GM18907 (cell line): ENCODE data around the gene KDM5A.
"Not testable (repeated sequence)": the region's sequence is repeated elsewhere in the genome, so short reads cannot be mapped to it uniquely, and the experiment has no call there.

Source experiments
- ATAC-seq: cut with Tn5 transposase; IDR thresholded peaks from one replicate; pipeline ENCODE4 v1.9.1; 2021; ENCODE audit warnings: mild to moderate bottlenecking, moderate library complexity; ENCODE audit not compliant: unreplicated experiment

The KDM5A gene

DNA sequence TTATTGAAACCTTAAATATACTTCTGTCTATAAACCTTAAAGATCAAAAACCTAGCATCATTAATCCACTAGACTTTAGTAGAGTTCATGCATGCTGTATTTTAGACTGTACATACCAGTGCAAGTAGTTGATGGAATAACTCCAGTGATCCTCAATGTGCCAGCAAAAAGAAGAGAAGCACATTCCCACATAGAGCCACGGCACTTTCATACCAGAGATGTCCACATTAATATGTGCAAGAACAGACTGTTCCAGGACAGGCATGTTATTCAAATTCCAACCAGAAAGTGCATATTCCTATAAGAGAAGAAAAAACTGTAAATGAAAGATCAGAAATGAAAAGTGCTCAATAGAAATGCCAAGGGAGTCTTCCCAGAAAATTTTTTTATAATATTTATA is 55.0 kb downstream of the KDM5A start:
- no peak for ATAC-seq

DNA sequence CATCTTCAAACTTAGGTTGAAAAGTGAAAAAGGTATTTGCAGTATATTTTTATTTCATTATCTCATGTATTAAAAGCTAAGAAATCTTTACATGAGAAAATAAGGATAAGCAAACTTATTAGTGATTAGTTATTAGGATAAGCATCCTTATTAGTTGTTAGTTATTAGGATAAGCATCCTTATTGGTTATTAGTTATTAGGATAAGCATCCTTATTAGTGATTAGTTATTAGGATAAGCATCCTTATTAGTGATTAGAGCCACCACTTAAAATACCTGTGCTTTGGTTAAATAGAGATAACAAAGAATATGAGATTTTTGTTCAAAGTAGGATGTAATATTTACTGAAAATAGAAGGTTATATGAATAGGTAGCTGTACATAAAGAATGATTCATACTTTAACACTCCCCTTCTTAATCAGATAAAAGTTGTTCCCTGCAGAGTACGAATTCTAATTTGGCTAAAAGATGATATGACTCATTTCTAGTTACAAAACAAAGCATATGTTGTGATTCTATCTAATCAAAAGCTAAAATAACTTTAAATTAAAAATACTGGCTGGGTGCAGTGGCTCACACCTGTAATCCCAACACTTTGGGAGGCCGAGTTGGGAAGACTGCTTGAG is 56.4 kb downstream of the KDM5A start:
- no peak for ATAC-seq

DNA sequence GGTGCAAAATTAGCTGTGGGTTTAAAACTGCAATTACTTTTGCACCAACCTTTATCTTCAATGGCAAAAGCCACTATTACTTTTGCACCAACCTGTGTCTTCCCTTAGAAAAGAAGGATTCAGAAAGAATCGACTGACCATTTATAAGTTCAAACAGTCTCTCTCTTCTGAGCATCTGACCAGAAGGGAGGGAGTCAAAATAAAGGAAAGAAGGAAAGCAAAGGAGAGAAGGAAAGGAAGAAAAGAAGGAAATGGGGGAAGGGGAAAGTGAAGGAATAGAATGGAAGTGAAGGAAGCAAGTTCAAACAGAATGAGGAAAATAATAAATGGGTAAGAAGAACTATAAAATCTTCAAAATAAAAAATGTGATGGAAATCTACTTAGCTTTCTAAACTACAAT is 57.8 kb downstream of the KDM5A start:
- no peak for ATAC-seq

DNA sequence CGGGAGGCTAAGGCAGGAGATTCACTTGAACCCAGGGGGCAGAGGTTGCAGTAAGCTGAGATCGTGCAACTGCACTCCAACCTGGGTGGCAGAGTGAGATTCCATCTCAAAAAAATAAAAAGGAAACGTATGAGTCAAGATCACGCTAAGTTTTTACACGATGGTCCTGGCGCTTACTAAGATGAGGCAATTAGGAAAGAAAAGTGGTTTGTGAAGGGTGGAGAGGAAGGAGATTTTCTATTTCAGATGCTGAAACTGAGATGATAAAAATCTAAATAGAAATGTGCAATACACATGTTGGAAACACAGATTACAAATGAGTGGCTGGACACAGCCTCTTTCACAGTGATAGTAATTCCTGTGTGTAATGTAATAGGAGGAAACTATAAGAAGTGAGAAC is 63.2 kb downstream of the KDM5A start:
- ATAC-seq = no peak

DNA sequence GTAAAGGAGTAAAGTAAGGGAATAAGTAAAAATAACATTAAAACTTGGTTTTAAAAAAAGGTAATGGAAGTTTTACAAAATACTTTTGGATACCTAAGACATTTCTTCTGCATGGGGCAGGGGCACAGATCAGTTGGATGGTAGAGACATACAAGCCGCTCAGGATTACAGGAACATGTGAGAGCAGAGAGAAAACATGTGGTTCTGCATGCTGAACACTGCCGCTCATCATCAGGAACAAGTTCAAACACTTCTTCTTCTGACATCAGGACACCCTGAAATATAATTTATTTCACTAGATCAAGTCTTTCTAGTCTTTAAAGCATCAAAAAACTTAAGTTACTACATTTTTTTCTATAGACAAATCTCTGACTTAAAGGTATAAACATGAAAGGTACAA is 65.6 kb downstream of the KDM5A start:
- ATAC-seq = no peak

DNA sequence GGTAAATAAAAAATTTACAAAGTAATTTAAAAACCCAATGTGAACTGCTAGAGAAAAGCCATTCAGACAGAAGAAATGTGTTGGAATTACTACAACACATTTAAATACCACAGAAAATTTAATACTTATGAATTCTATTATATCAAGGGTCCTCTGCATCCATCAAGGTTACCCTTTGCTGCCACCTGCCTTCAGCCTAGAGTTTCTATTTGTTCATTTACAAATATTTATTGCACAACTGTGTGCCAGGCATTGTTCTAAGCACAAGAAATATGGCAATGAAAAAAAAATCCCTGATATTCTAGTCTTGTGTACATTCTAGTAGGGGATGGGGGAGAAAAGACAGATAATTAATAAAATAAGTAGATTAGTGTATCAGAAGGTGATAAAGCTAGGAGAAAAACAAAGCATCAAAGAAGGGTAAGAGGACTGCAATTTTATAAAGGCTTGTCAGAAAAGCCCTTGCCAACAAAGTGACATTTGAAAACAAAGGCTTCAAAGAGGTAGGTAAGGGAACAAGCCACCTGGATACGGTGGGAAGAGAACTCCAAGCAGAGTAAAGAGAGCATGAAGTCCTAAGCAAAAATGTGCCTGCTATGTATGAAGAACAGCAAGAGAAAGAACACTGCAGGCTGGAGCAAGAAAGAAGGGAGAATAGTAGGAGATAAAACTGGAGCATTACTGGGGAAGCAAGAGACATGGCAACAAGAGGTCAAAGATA is 67.4 kb downstream of the KDM5A start:
- ATAC-seq = no peak

DNA sequence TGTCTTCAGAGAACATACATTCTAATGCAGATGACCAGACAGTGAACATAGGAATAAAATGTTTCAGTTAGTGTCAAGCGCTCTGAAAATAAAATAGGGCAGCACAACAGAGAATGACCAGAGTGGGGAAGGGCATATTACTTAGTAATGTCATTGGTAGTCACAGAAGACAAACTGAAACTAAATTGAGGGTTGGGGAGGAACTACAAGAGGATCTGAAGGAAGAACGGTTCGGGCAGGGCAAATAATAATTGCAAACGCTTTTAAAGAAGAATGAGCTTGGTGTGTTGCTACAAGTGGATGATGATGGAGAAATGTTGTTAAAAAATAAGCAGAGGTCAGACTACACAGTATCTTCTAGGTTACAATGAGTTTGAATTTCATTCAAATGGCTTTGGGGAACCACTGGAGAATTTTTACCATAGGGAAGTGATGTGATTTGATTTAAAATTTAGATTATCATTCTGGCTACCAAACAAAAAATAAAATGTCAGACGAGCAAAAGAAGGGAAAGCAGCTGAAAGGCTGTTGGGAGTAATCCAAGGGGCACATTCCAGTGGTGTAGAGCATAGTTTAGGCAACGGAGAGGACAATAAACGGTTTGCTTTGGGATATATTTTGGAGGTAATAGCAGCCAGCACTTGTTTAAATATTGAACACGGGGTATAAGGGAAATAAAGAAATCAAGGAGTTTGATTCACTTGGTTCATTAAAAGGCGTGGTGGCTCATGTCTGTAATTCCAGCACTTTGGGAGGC is 70.2 kb downstream of the KDM5A start:
- ATAC-seq = no peak

DNA sequence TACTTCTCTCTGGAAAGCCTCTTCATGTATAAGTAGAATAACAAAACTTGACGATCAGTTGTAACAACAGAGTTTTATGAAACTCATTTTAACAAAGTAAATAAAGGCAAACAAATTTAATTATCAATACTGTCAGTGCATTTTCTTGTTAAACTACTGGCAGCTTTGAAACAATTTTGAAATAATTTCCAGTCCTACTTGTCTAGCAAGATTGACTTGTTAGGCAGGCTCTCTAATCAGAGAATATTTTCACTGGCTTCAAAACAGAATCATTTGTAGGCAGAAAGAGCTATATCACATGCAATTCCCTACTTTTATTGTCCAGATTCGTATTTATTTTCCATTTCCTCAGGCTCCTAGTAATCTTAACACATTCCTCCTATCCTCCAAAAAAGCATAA is 80.6 kb downstream of the KDM5A start:
- ATAC-seq = no peak

DNA sequence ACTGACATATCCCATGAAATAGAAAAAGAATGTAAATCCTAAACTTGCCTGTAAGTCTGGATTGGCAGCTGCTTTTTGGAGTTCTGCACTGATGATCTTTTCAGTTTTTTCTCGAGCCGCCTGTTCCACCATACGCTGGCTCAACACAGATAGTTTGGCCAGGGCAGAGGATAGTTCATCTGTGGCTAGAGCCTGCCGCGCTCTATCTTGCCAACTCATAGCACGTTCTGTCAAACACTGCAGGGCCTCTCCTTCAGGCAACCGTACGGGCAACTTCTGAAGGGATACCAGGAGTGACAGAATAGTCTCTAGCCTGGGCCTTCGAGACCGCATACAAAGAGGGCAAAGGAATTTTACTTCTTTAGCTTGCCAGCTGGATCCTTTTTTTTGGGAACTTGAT is 81.7 kb downstream of the KDM5A start:
- no peak for ATAC-seq

DNA sequence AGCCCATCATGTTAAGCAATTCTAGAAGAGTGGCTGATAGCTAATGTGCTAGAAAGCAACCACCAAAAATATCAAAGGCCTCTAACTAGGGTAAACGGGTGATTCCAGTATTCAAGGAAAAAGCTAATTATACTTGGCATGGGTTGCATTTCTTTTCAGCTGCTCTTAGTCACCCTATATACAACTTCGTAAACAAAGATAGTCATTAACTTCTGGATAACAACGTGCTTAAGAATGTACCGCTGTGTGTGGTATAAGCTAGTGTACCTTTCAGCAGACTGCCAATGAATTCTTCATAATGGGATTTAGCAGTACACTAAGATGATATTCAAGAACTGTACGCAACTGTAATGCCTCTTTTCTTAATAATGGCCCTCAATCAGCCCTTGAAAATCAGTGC is 84.3 kb downstream of the KDM5A start:
- ATAC-seq = no peak

DNA sequence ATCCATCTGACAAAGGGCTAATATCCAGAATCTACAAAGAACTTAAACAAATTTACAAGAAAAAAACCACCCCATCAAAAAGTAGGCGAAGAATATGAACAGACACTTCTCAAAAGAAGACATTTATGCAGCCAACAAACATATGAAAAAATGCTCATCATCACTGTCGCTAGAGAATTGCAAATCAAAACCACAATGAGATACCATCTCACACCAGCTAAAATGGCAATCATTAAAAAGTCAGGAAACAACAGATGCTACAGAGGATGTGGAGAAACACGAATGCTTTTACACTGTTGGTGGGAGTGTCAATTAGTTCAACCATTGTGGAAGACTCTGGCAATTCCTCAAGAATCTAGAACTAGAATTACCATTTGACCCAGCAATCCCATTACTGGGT is 86.4 kb downstream of the KDM5A start:
- ATAC-seq = not testable (repeated sequence)

DNA sequence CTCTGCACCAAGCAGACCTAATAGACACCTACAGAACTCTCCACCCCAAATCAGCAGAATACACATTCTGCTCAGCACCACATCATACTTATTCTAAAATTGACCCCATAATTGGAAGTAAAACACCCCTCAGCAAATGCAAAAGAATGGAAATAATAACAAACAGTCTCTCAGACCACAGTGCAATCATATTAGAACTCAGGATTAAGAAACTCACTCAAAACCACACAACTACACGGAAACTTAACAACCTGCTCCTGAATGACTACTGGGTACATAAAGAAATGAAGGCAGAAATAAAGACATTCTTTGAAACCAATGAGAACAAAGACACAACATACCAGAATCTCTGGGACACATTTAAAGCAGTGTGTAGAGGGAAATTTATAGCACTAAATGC is 89.0 kb downstream of the KDM5A start:
- ATAC-seq = not testable (repeated sequence)

DNA sequence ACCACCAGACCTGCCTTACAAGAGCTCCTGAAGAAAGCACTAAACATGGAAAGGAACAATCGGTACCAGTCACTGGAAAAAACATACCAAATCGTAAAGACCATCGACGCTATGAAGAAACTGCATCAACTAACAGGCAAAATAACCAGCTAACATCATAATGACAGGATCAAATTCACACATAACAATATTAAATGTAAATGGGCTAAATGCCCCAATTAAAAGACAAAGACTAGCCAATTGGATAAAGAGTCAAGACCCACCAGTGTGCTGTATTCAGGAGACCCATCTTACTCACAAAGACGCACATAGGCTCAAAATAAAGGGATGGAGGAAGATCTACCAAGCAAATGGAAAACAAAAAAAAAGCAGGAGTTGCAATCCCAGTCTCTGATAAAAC is 89.6 kb downstream of the KDM5A start:
- not testable (repeated sequence) for ATAC-seq

DNA sequence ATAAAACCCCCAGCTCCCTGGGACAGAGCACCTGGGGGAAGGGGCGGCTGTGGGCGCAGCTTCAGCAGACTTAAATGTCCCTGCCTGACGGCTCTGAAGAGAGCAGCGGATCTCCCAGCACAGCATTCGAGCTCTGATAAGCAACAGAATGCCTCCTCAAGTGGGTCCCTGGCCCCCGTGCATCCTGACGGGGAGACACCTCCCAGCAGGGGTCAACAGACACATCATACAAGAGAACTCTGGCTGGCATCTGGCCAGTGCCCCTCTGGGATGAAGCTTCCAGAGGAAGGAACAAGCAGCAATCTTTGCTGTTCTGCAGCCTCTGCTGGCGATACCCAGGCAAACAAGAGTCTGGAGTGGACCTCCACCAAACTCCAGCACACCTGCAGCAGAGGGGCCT is 91.1 kb downstream of the KDM5A start:
- ATAC-seq = not testable (repeated sequence)

DNA sequence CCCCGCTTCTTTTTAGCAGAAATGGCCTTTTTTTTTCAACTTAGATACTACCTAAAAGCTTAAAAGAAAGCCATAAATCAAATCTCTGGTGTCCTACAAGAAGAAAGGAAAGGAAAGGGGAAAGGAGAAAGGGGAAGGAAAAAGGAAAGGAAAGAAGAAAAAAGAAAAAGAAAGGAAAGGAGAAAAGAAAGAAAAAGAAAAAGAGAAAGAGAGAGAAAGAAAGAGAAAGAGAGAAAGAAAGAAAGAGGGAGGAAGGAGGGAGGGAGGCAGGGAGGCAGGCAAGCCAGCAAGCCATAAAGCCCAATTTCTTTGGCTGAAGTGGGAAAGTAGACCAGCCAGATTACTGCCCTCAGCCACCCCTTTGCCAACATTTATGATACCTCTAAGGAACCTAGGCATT is 94.0 kb downstream of the KDM5A start:
- ATAC-seq = no peak

DNA sequence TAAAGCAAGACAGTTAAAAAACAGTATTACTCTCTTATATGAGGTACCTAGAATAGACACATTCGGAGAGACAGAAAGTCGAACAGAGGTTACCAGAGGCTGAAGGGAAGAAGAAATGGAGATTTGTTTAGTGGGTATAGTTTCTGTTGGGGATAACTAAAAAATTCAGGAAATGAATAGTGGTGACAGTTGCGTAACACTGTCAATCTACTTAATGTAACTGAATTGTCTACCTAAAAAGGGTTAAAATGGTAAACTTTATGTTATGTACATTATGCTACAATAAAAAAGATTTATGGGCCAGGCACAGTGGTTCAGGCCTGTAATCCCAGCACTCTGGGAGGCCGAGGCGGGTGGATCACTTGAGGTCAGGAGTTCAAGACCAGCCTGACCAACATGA is 95.9 kb downstream of the KDM5A start:
- no peak for ATAC-seq

DNA sequence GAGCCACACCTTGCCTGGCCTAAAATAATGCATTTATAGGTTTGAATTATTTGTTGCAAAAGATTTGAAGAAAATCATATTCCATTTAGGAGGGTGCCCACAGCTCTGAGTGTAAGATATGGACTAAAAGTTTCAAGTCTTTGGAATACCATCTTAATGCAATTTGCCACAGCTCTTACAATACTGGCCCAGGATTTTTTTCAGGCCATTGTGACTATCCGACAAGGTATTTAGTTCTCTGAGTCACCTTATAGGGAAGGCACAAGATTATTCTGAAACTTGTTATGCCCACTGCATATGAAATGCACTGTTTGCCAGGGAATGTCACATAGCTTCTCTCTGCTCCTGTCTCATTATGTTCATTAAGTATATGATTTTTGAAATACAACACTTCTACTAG is 96.9 kb downstream of the KDM5A start:
- no peak for ATAC-seq

DNA sequence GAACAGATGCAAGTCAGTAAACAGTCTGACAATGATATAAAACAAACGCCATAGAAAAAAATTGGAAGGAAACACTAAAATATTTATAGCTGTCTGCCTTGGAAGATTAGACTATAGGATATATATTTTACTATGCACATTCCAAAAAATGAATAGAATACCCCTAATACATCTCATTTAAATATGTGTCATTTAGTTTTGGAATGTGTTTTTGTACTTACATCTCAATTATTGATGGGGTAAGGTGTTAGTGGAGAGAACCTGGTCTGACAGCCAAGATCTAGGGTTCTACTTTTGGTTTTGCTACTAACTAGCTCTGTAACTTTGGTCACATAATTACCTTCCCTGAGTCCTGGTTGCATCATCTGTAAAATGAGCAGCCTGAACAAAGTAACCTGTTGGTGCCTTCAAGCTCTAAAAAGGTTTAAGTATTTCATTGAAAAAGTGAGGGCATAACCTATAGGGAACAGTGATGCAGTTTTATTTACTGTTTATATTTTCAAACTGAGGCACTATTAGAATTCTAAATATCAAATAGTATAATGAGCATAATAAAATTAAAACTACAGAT is 97.9 kb downstream of the KDM5A start:
- no peak for ATAC-seq

DNA sequence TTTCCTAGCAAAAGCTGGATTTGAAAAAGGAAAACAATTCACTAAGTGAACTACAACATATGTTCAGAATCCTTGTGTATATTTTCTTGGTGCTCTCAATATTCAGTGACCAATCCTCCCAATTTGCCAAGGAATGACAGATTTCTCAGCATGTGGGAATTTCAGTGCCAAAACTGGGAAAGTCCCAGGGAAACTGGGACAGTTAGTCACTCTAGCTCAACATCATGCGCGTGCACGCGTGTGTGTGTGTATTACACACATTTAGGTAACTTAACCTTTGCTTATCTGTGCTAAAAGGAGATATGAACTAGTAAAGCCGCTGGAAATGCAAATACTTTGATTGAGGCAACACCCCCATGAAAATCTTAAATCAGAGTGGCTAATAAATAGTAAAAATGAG is 100.4 kb downstream of the KDM5A start:
- ATAC-seq = no peak

DNA sequence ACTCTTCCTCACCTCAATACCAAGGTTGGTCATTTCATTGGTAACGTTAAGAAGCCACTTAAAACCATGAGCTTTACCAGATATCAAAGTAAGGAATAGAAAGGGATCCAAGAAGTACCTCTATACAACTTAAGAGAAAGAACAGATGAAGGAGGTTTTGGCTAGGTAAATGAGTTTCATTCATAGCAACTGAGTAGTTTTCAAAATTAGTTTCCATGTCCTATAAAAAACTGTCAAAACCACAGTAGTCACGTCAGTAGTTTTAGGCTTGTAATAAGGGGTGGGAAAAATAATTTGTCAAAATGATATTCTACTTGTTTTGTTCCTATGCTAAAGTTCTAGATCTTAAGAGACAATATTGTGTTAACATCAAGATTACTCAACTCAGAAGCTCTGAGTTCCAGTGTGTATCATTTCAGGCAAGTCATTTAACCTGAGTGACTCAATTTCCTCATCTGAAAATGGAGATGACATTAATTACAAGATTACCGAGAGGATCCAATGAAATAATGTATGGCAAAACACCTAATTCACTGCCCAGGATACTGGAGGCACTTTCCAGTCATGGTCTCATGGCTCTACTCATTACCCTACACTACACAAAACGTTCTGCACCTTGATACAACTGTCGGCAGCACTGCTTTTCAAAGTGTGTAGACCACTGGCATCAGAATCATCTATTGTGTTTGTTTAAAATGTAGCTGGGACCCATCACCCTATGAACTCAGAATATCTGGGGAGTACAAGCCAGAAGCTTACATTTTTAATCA is 102.4 kb downstream of the KDM5A start:
- ATAC-seq = no peak

DNA sequence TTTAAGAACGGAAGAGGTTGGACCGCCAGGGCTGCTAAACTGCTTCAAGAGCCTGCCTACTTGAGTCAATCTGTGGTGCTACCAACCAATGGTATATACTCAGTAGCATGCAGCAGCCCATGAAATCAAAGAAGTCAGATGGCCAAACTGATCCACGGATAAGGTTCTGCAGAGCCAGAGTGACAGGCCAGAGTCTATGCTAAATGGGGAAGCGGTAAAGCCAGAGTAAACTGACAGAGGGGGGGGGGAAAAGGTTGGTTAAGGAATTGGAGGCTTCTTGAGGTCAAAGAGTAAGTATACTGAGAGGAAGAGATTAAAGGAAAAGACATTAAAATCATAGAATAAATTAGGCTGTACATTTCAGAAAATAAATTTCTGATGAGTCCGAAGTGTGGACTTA is 111.1 kb downstream of the KDM5A start:
- no peak for ATAC-seq
